GM12874 (cell line): ENCODE data around the gene OSBPL5.

ENCODE experiments used
- CTCF ChIP-seq: IDR thresholded peaks from 2 replicates; pipeline ENCODE4 v1.5.1; 2011; ENCODE audit warnings: low read depth, mild to moderate bottlenecking, control low read depth, low read length, moderate library complexity; ENCODE audit not compliant: insufficient read depth

Gene OSBPL5

GRCh38 chr11:3206156-3206921 is 41.2 kb upstream of the OSBPL5 start:
- no peak for TF ChIP-seq CTCF

GRCh38 chr11:3205261-3206155 is 40.4 kb upstream of the OSBPL5 start:
- TF ChIP-seq CTCF, result no peak

- no peak for TF ChIP-seq CTCF
Observed at GRCh38 chr11:3204141-3205015, 39.3 kb upstream of the OSBPL5 start.

- TF ChIP-seq CTCF, result no peak
Observed at GRCh38 chr11:3203221-3204043, 38.3 kb upstream of the OSBPL5 start.

- no peak for TF ChIP-seq CTCF
Observed at GRCh38 chr11:3202759-3203158, 37.6 kb upstream of the OSBPL5 start.

- no peak for TF ChIP-seq CTCF
Observed at GRCh38 chr11:3202305-3202704, 37.2 kb upstream of the OSBPL5 start.
